ENCODE measurements around the gene POGZ. TPM values are rescaled to one million over a fixed set of nuclear protein-coding genes. Genes with fewer than 3 reads are reported as not detected.

The POGZ gene
- total RNA-seq, 1 donor from 2014 or later: 37.3 TPM

DNA sequence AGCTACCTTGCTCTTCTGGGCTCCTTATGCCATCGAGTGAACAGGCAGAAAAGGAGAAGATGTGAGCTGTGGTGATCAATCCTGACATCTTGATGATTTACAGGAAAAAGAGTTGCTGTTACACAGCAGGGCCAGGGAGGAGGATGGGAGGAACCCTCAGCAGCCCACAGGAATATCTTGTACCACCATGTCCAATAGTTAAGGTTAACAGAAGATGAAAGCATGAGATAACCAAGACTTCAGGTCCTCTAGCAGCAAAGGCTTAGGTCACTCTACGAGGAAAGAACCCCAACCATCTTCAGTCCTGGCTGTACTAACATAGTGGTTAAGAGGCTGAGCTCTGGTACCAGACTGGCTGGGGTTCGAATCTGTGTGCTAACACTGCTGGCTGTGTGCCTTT lies 74.7 kb downstream of the POGZ start:
- intact Hi-C loops (cut with micrococcal nuclease): no loop called here
- H3K27ac ChIP-seq (replicated peaks): no peak overlapping the region
- H3K9me3 ChIP-seq (replicated peaks): no peaks in the 10 kb centered on the region
- DNase-seq: no peak
- no peaks in the 10 kb centered on the region for H3K36me3 ChIP-seq
- H3K27me3 ChIP-seq (ENCODE audit: low read depth): no peaks in the 10 kb centered on the region
- no peaks in the 10 kb centered on the region for H3K4me1 ChIP-seq
- no peak overlapping the region for H3K4me3 ChIP-seq
- TF ChIP-seq, protein P1, sequence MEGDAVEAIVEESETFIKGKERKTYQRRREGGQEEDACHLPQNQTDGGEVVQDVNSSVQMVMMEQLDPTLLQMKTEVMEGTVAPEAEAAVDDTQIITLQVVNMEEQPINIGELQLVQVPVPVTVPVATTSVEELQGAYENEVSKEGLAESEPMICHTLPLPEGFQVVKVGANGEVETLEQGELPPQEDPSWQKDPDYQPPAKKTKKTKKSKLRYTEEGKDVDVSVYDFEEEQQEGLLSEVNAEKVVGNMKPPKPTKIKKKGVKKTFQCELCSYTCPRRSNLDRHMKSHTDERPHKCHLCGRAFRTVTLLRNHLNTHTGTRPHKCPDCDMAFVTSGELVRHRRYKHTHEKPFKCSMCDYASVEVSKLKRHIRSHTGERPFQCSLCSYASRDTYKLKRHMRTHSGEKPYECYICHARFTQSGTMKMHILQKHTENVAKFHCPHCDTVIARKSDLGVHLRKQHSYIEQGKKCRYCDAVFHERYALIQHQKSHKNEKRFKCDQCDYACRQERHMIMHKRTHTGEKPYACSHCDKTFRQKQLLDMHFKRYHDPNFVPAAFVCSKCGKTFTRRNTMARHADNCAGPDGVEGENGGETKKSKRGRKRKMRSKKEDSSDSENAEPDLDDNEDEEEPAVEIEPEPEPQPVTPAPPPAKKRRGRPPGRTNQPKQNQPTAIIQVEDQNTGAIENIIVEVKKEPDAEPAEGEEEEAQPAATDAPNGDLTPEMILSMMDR (IDR thresholded peaks at IDR 0.05; ENCODE audit: borderline replicate concordance): no peak

DNA sequence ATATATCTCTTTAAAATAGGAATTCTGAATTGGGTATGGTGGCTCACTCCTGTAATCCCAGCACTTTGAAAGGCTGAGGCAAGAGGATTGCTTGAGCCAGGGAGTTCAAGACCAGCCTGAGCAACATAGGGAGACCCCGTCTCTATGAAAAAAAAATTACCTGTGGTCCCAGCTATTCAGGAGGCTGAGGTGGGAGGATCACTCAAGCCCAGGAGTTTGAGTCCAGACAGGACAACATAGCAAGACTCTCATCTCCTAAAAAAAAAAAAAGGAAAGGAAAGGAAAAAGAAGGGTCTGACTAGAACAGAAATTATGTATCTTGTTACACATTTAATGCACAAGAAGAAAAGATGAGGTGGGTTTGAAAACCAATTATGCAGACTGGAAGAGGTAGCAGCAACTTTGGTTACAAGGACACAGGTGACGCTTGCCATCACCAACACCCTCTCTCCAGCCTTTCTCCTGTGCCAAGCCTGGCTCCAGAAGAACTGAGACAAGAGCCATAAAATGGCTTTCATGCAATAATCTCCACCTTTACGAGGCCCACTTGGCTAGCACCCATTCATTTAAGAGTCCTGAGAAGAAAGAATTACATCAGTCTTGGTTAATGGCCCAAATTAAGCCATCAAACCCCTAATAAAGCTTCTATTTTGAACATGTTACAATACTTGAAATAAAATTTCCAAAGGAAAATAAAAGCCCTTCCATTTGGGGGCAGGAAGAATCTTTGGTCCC lies 82.0 kb downstream of the POGZ start:
- peaks cover 8% of the 10 kb centered on the region for H3K4me1 ChIP-seq
- intact Hi-C loops (cut with micrococcal nuclease): no loop called here
- no peak overlapping the region for H3K4me3 ChIP-seq
- H3K9me3 ChIP-seq (replicated peaks): no peaks in the 10 kb centered on the region
- DNase-seq: no peak
- no peak overlapping the region for H3K27ac ChIP-seq (replicated peaks)
- TF ChIP-seq, protein P1 (IDR thresholded peaks at IDR 0.05; ENCODE audit: borderline replicate concordance): no peak
- H3K36me3 ChIP-seq: no peaks in the 10 kb centered on the region
- no peaks in the 10 kb centered on the region for H3K27me3 ChIP-seq (ENCODE audit: low read depth)

DNA sequence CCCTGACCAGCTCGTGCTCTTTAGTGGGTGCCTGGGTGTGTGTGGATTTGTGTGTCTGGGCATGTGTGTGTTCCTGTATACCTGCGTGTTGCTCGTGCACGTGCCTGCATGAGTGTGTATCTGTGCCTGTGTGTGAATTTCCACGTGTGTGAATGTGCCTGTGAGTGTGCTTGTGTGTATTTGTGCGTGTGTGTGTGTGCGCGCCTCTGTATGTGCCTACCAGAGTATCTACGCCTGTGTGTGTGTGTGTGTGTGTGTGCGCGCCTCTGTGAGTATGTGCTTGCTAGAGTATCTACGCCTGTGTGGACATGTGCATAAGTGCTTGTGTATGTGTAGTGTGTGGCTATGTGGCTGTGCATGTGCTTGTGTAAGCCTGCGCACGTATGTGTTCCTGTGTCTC lies 86.1 kb downstream of the POGZ start:
- TF ChIP-seq, protein P1 (IDR thresholded peaks at IDR 0.05; ENCODE audit: borderline replicate concordance): no peak
- H3K36me3 ChIP-seq: no peaks in the 10 kb centered on the region
- no peak overlapping the region for H3K4me3 ChIP-seq
- DNase-seq: no peak
- H3K9me3 ChIP-seq (replicated peaks): no peaks in the 10 kb centered on the region
- intact Hi-C loops (cut with micrococcal nuclease): no loop called here
- no peak overlapping the region for H3K27ac ChIP-seq (replicated peaks)
- no peaks in the 10 kb centered on the region for H3K27me3 ChIP-seq (ENCODE audit: low read depth)
- peaks cover 49% of the 10 kb centered on the region for H3K4me1 ChIP-seq

DNA sequence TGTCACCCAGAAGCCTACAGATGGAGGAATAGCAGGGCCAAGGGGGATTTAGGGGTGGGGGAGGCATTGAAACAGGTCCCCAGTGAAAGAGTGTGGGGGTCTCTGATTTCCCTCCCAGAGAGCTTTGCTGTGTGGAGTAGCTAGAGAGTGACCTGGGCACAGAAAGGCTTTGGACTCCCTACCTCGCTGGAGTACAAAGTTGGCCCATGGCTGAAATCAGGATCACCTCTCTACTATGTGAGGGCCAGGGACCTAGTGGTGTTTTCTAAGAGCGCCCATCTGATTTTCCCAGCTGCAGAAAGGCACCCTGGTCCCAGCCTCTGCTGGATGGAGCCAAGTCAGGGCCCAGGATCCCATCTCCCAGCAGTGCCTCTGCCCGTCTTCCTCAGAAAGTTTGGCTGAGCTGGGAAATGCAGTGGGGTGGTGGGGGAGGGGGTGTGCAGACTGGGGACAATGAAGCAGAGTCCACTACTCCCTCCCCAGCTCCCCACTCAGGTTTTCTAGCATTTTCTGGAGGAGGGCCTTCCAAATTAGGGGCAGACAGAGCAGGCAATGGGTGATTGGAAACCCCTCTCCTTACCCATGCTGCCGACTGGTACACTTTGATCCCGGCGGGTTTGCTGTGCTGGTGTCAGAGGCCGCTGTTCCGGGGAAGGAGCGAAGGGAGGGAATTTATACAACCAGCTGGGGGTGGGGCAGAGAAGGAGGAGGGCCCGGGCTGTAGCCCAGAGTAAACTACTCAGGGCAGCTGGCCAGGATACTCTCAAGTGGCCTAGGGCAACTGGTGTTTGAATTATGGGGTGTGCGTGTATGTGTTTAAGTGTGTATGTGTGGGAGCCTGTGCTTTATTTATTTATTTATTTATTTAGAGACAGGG lies 87.0 kb downstream of the POGZ start, which contains the start of gene SELENBP1:
SELENBP1 (minus strand) TSS at position 648 of the 877 bp plus-strand sequence; CDS start at position 584, 64 bp downstream.
- TF ChIP-seq, protein P1 (IDR thresholded peaks at IDR 0.05; ENCODE audit: borderline replicate concordance): no peak
- H3K4me3 ChIP-seq: peak within 1 kb of the TSS; percentile 69
- H3K9me3 ChIP-seq (replicated peaks): no peaks in the 10 kb centered on the region
- H3K4me1 ChIP-seq: peaks cover 58% of the 10 kb centered on the region
- intact Hi-C loops (cut with micrococcal nuclease): no loop called here
- peaks cover 4% of the 10 kb centered on the region for H3K36me3 ChIP-seq
- peak; percentile 87 for DNase-seq
- H3K27ac ChIP-seq (replicated peaks): peak within 1 kb of the TSS; percentile 89
- H3K27me3 ChIP-seq (ENCODE audit: low read depth): no peaks in the 10 kb centered on the region

DNA sequence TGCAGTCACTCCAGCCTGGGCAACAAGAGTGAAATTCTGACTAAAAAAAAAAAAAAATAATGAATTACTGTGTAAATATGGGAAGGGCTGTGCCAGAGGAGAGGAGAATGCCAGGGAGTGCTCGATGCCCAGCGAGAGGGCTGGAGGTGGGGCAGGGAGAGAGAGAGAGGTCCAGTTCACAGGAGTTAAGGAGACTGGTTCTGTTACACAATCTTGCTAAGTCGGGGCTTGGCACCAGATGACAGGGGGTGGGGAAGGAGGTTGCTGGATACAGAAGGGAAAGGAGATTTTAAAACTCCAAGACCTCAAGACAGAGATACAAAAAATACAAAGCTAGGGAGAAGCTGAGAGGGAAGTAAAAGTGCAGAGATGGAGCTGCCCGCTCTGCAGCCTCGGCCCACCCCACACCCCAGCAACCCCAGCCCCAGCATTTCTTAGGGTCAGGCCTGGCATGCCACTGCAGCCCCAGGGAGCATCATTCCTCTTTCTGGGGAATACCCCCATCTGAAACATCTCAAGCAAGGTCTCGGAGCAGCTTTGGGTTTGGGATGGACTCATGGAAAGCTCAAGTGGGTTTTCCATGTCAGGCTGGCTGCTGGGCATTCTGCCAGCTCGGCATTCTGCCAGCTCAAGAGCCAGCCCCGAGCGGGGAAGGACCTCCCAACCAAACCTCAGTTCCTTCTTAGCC lies 87.8 kb downstream of the POGZ start:
- Histone ChIP-seq H3K4me1 (peaks cover 64% of the 10 kb centered on the region), H3K4me3 (peak overlapping the region; percentile 69), H3K27me3 (ENCODE audit: low read depth) (no peaks in the 10 kb centered on the region), H3K36me3 (peaks cover 12% of the 10 kb centered on the region), H3K27ac (replicated peaks) (peak overlapping the region; percentile 89), H3K9me3 (replicated peaks) (no peaks in the 10 kb centered on the region)
- TF ChIP-seq, protein P1 (IDR thresholded peaks at IDR 0.05; ENCODE audit: borderline replicate concordance): no peak
- peak; percentile 66 for DNase-seq
- intact Hi-C loops (cut with micrococcal nuclease): no loop called here

All from left ventricle myocardium inferior (tissue), 1 donor.